Bronchial epithelial cell (primary cell): ENCODE results near the gene STIM2. TPM values are rescaled to one million over a fixed set of nuclear protein-coding genes. Genes with fewer than 3 reads are reported as not detected.

Experiments used
- DNase-seq: peaks from one replicate; pipeline ENCODE4 v3.0.0-alpha.2; 2010; ENCODE audit warnings: low read depth
- FAIRE-seq: peaks from 2 replicates; lab custom pipeline; 2011; peaks lifted over from hg19 to GRCh38; lab: Jason Lieb, UNC
- H3K27me3 ChIP-seq: 2 replicates; pipeline ENCODE4 v1.5.1; 2011; ENCODE audit warnings: low read length; ENCODE audit not compliant: control insufficient read depth, insufficient read depth
- H3K36me3 ChIP-seq: 2 replicates; pipeline ENCODE4 v1.5.1; 2011; ENCODE audit warnings: low read length; ENCODE audit not compliant: control insufficient read depth, insufficient read depth
- H3K4me3 ChIP-seq: 2 replicates; pipeline ENCODE4 v1.5.1; 2011; ENCODE audit warnings: mild to moderate bottlenecking, low read depth, low read length, control low read depth
- CTCF ChIP-seq: IDR thresholded peaks from 2 replicates; pipeline ENCODE4 v1.5.1; 2011; ENCODE audit warnings: mild to moderate bottlenecking, moderate library complexity, low read length, control low read depth, inconsistent platforms; ENCODE audit not compliant: insufficient read depth, severe bottlenecking
- total RNA-seq: library from RNA; depleted of rRNA; stranded (reverse); fragments of >200 nt; gene quantifications from 2 replicates; pipeline ENCODE4 v1.2.1, GENCODE V29; 2014

Gene STIM2
- total RNA-seq, 1 donor from 2014 or later = 7.6 TPM

- Histone ChIP-seq H3K27me3 (no peaks in the 10 kb centered on the region), H3K4me3 (no peak overlapping the region), H3K36me3 (no peaks in the 10 kb centered on the region)
- FAIRE-seq = no peak
- no peak for TF ChIP-seq CTCF
- DNase-seq = no peak
Measured at GRCh38 chr4:26864899-26865298, 4.3 kb downstream of the STIM2 start.

- no peak for TF ChIP-seq CTCF
- DNase-seq (no peak), FAIRE-seq (no peak)
- Histone ChIP-seq H3K36me3 (no peaks in the 10 kb centered on the region), H3K4me3 (no peak overlapping the region), H3K27me3 (no peaks in the 10 kb centered on the region)
Measured at GRCh38 chr4:26866203-26866602, 5.6 kb downstream of the STIM2 start.

- Histone ChIP-seq H3K36me3 (no peaks in the 10 kb centered on the region), H3K4me3 (no peak overlapping the region), H3K27me3 (no peaks in the 10 kb centered on the region)
- FAIRE-seq = no peak
- no peak for TF ChIP-seq CTCF
- no peak for DNase-seq
Measured at GRCh38 chr4:26866781-26867180, 6.1 kb downstream of the STIM2 start.

- H3K36me3 ChIP-seq = no peaks in the 10 kb centered on the region
- no peaks in the 10 kb centered on the region for H3K27me3 ChIP-seq
- DNase-seq = no peak
- FAIRE-seq = no peak
- H3K4me3 ChIP-seq = no peak overlapping the region
- TF ChIP-seq CTCF = no peak
Measured at GRCh38 chr4:26867914-26868684, 7.5 kb downstream of the STIM2 start.

- H3K27me3 ChIP-seq = no peaks in the 10 kb centered on the region
- DNase-seq (no peak), FAIRE-seq (no peak)
- H3K4me3 ChIP-seq = no peak overlapping the region
- TF ChIP-seq CTCF = no peak
- H3K36me3 ChIP-seq = no peaks in the 10 kb centered on the region
Measured at GRCh38 chr4:26870576-26871262, 10.1 kb downstream of the STIM2 start.
